CD4-positive, alpha-beta T cell (primary cell): ENCODE measurements around the gene CD8B2. TPM values are rescaled to one million over a fixed set of nuclear protein-coding genes. Genes with fewer than 3 reads are reported as not detected.

Experiments used
- ATAC-seq: fragments of 200-7000 bp; cut with Tn5 transposase; one replicate; pipeline ENCODE4 v1.10.0; 2022; ENCODE audit warnings: mild to moderate bottlenecking; ENCODE audit not compliant: poor library complexity
- CTCF ChIA-PET: fragments of 350-600 bp; sonication (Branson Sonifier 250); formaldehyde crosslinking; loops from one replicate; lab custom pipeline; 2021; ENCODE audit warnings: antibody characterized with exemption, inconsistent platforms; lab: Charles Lee
- POLR2A ChIA-PET: fragments of 350-600 bp; sonication (Branson Sonifier 250); formaldehyde crosslinking; loops from one replicate; lab custom pipeline; 2021; ENCODE audit warnings: antibody characterized with exemption, inconsistent platforms; lab: Charles Lee
- DNase-seq, 14 experiments: peaks; one replicate each; pipeline ENCODE4 v3.0.0-alpha.2; 2013 to 2020; ENCODE audit warnings: mixed read lengths in 2 of 14
- H3K27ac ChIP-seq, 2 donors: one replicate each; pipeline versions ENCODE4 v1.5.1 to v1.7.0; 2013; ENCODE audit warnings: low read length in 2 of 2, low read depth in 1 of 2, mild to moderate bottlenecking in 1 of 2
- H3K27me3 ChIP-seq, 2 experiments: 1 replicate in 1 of 2; 2 replicates in 1 of 2; pipeline versions ENCODE4 v1.6.1 to v1.7.0; 2013; ENCODE audit warnings: low read length in 2 of 2, control low read depth in 1 of 2, mild to moderate bottlenecking in 1 of 2, moderate library complexity in 1 of 2; ENCODE audit not compliant: insufficient read depth in 2 of 2, control insufficient read depth in 1 of 2
- H3K36me3 ChIP-seq: one replicate; pipeline ENCODE4 v1.6.1; 2013; ENCODE audit warnings: low read length, control low read depth; ENCODE audit not compliant: insufficient read depth
- H3K4me1 ChIP-seq: one replicate; pipeline ENCODE4 v1.6.1; 2013; ENCODE audit warnings: low read length, control low read depth; ENCODE audit not compliant: insufficient read depth
- H3K4me3 ChIP-seq: one replicate; pipeline ENCODE4 v1.5.1; 2013; ENCODE audit warnings: mild to moderate bottlenecking, low read length, moderate library complexity
- H3K9me3 ChIP-seq, 2 experiments: 1 replicate in 1 of 2; 2 replicates in 1 of 2; pipeline versions ENCODE4 v1.6.1 to v1.7.0; 2013; ENCODE audit warnings: low read length in 2 of 2, mild to moderate bottlenecking in 2 of 2, control low read depth in 1 of 2, moderate library complexity in 1 of 2; ENCODE audit not compliant: control insufficient read depth in 1 of 2, insufficient read depth in 1 of 2
- H3K27ac Mint-ChIP-seq: one replicate; pipeline ENCODE4 v1.8.0; 2020; ENCODE audit warnings: mixed read lengths
- H3K27me3 Mint-ChIP-seq: one replicate; pipeline ENCODE4 v1.8.0; 2021; ENCODE audit warnings: mixed read lengths
- H3K36me3 Mint-ChIP-seq: one replicate; pipeline ENCODE4 v1.8.0; 2021; ENCODE audit warnings: low read depth, mixed read lengths
- H3K4me1 Mint-ChIP-seq: one replicate; pipeline ENCODE4 v1.8.0; 2021; ENCODE audit warnings: low read depth, mixed read lengths
- H3K4me3 Mint-ChIP-seq: one replicate; pipeline ENCODE4 v1.8.0; 2020; ENCODE audit warnings: mild to moderate bottlenecking, mixed read lengths
- H3K9me3 Mint-ChIP-seq: one replicate; pipeline ENCODE4 v1.8.0; 2020; ENCODE audit warnings: mixed read lengths
- intact Hi-C, 2 experiments: fragments of 100-400 bp; cut with DNase I in 1 of 2; cut with micrococcal nuclease in 1 of 2; formaldehyde crosslinking; loops; one replicate each; pipeline versions ENCODE4 v1.15.1 to v1.9.0; 2023 to 2025; cut with DNase I, micrococcal nuclease
- total RNA-seq, 174 experiments: library from RNA in 2 of 174; stranded (reverse) in 2 of 174; gene quantifications; one replicate each; pipeline ENCODE4 v1.2.3 and lab custom pipeline; 2021 to 2026
- TF ChIP-seq, protein P1 (sequence below): fragments of 200-600 bp; IDR thresholded peaks from one replicate; pipeline ENCODE4 v1.8.0; 2022; ENCODE audit warnings: antibody characterized with exemption, mild to moderate bottlenecking

CD8B2 gene
- total RNA-seq, 2 experiments from 2014 or later: 0.14 TPM; not detected in 1

DNA sequence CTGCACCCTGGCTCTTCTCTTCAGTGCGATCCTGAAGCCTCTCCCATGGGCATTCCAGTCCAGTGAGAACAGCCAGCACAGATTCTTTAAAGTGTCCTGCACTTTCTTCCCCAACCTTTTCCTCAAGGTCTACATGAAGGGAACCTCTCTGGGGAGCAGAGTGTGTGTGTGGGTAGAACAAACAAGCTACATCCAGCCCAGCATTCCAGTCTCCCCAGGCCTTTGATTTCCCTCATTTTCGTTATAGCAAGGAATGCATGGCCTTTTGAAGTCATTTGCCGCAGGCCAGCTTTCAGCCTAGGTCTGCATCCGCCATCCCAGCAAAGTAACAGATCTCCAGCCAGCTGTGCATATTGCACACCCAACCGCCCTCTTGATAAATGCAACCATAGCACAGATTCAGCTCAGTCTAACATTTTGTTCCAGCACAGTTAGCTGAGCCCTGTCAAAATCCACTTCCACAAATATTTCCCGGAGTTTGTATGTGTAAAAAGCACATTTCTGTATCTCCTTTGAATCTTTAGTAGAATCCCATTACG lies 44.6 kb downstream of the CD8B2 start:
- POLR2A ChIA-PET: no interaction called here

DNA sequence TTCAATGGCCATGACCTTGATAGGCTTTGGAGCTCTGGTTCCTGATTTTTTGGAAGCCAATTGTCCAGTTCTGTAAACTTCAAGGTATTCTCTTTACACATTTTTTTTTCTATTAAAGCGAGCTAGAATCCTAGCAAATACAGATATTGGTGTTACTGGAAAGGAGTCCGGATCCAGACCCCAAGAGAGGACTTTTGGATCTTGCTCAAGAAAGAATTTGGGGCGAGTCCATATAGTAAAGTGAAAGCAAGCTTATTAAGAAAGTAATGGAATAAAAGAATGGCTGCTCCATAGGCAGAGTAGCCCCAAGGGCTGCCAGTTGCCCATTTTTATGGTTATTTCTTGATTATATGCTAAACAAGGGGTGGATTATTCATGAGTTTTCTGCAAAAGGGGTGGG lies 45.1 kb downstream of the CD8B2 start:
- peaks cover 4% of the 10 kb centered on the region for H3K27me3 Mint-ChIP-seq
- Histone ChIP-seq H3K36me3 (no peaks in the 10 kb centered on the region), H3K27me3 (peaks cover 4 to 5% of the 10 kb centered on the region in 2 experiments), H3K9me3 (no peaks in the 10 kb centered on the region), H3K27ac (no peak overlapping the region), H3K4me1 (no peaks in the 10 kb centered on the region), H3K4me3 (no peak overlapping the region)
- H3K4me3 Mint-ChIP-seq: no peak overlapping the region
- ChIA-PET CTCF (no interaction called here), POLR2A (no interaction called here)
- H3K4me1 Mint-ChIP-seq: no peaks in the 10 kb centered on the region
- H3K27ac Mint-ChIP-seq: no peak overlapping the region
- no peaks in the 10 kb centered on the region for H3K36me3 Mint-ChIP-seq
- H3K9me3 Mint-ChIP-seq: no peaks in the 10 kb centered on the region
- ATAC-seq: no peak
- DNase-seq: no peak
- intact Hi-C loops: no loop called here
- TF ChIP-seq, protein P1, sequence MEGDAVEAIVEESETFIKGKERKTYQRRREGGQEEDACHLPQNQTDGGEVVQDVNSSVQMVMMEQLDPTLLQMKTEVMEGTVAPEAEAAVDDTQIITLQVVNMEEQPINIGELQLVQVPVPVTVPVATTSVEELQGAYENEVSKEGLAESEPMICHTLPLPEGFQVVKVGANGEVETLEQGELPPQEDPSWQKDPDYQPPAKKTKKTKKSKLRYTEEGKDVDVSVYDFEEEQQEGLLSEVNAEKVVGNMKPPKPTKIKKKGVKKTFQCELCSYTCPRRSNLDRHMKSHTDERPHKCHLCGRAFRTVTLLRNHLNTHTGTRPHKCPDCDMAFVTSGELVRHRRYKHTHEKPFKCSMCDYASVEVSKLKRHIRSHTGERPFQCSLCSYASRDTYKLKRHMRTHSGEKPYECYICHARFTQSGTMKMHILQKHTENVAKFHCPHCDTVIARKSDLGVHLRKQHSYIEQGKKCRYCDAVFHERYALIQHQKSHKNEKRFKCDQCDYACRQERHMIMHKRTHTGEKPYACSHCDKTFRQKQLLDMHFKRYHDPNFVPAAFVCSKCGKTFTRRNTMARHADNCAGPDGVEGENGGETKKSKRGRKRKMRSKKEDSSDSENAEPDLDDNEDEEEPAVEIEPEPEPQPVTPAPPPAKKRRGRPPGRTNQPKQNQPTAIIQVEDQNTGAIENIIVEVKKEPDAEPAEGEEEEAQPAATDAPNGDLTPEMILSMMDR: no peak

More for the DNA sequence above, 44.6 kb downstream of the CD8B2 start:
- Histone ChIP-seq H3K4me3 (no peak overlapping the region), H3K27ac (no peak overlapping the region), H3K36me3 (no peaks in the 10 kb centered on the region), H3K9me3 (no peaks in the 10 kb centered on the region), H3K4me1 (no peaks in the 10 kb centered on the region), H3K27me3 (peaks cover 4 to 5% of the 10 kb centered on the region in 2 experiments)
- Mint-ChIP-seq H3K36me3 (no peaks in the 10 kb centered on the region), H3K9me3 (no peaks in the 10 kb centered on the region), H3K27me3 (peaks cover 4% of the 10 kb centered on the region), H3K4me3 (no peak overlapping the region), H3K27ac (no peak overlapping the region), H3K4me1 (no peaks in the 10 kb centered on the region)
- intact Hi-C loops: no loop called here
- TF ChIP-seq, protein P1: no peak
- CTCF ChIA-PET: no interaction called here
- no peak for ATAC-seq
- no peak for DNase-seq

DNA sequence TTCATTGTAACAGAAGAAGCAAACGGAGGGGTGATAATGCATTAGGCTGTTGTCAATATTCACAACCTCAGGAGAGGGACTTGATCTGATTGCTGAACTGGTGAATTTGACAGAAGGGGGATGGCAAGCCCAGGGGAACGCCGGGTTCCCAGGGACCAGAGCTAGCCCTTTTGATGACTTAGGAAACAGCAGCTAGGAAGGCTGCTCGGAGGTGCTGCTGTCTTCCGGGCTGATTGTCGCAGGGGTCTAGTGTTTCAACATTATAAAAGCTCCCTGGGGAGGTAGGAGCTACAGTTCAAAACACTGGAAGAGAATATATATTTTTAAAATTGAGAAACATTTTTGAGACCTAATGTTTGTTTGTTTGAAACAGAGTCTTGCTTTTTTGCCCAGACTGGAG lies 47.3 kb downstream of the CD8B2 start:
- H3K4me3 Mint-ChIP-seq: no peak overlapping the region
- ATAC-seq (no peak), DNase-seq (no peak)
- Histone ChIP-seq H3K4me1 (no peaks in the 10 kb centered on the region), H3K4me3 (no peak overlapping the region), H3K27ac (no peak overlapping the region), H3K27me3 (peaks cover 4 to 5% of the 10 kb centered on the region in 2 experiments), H3K36me3 (no peaks in the 10 kb centered on the region), H3K9me3 (no peaks in the 10 kb centered on the region)
- H3K27ac Mint-ChIP-seq: no peak overlapping the region
- H3K27me3 Mint-ChIP-seq: peaks cover 4% of the 10 kb centered on the region
- no peaks in the 10 kb centered on the region for H3K9me3 Mint-ChIP-seq
- ChIA-PET CTCF (no interaction called here), POLR2A (no interaction called here)
- TF ChIP-seq, protein P1: no peak
- no peaks in the 10 kb centered on the region for H3K4me1 Mint-ChIP-seq
- H3K36me3 Mint-ChIP-seq: no peaks in the 10 kb centered on the region
- intact Hi-C loops: no loop called here
